ENCODE measurements around the gene BMP2K.

DNA sequence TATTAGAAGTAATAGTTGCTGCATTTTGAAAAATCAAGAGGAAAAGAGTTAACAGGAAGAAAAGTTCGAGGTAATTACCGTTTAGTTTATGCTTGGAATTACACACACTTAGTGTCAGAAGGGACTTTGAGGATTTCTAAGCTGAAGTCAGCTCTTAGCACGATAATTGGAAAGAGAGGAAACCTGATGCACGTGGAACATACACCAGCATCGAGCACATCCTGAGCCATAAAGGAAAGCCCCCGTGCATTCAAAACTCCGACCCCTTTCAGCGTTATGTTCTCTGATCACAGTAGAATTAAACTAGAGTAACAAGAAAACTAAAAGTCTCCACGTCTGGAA is 163.5 kb downstream of the BMP2K start:
- no peak for TF ChIP-seq CTCF (IDR thresholded peaks at IDR 0.05; ENCODE audit: low read depth, low read length, poor library complexity, severe bottlenecking)
- TF ChIP-seq EZH2phosphoT487 (IDR thresholded peaks at IDR 0.05; ENCODE audit: borderline replicate concordance, low read length), result no peak

All from DOHH2 (cell line).